ENCODE measurements around the gene ANKRD7. TPM values are rescaled to one million over a fixed set of nuclear protein-coding genes. Genes with fewer than 3 reads are reported as not detected.

Gene ANKRD7, protein sequence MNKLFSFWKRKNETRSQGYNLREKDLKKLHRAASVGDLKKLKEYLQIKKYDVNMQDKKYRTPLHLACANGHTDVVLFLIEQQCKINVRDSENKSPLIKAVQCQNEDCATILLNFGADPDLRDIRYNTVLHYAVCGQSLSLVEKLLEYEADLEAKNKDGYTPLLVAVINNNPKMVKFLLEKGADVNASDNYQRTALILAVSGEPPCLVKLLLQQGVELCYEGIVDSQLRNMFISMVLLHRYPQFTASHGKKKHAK
- 1 to 10 TPM; 3.0 to 3.7 (median 3.5) TPM for polyA plus RNA-seq (ENCODE audit: insufficient read length in 4 of 4)

DNA sequence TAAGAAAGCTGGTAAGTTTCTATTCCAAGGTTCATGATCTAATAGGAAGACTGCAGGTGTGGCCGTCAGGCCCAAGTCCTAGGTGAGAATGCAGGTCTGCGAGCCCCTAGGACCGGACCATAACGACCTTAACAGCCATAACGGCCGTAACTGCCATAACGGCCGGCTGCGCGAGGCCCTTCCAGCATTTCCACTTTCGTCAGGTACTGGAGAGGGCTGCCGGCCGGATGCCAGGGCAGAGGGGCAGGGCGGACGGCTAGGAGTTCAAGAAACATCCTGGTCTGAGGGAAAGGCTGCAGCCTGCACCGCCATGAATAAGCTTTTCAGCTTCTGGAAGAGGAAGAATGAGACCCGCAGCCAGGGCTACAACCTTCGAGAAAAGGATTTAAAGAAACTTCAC is at the start of gene ANKRD7:
ANKRD7 (plus strand) TSS at position 184 of the 400 bp plus-strand sequence; CDS start at position 311, 127 bp downstream.
- DNase-seq (ENCODE audit: low read depth in 4 of 4, low spot score in 2 of 4): no peak

DNA sequence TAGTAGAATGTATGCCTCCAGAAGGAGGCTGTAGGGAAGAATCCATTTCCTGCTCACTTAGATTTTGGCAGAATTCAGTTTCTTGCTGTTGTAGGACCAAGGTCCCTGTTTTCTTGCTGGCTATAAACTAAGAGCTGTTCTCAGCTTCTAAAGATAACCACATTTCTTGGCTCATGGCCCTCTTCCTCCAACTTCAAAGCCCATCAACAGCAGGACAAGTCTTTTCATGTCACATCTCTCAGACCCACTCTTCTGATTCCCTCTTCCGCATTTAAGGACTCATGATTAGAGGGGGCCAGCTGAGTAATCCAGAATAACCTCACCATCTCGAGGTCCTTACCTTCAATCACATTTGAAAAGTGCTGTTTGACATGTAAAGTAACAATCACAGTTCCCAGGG is 48.8 kb upstream of the ANKRD7 start:
- DNase-seq (ENCODE audit: low read depth in 4 of 4, low spot score in 2 of 4): no peak

GRCh38 chr7:118179191-118179590 is 45.3 kb upstream of the ANKRD7 start:
- DNase-seq (ENCODE audit: low read depth in 4 of 4, low spot score in 2 of 4): no peak

- DNase-seq (ENCODE audit: low read depth in 4 of 4, low spot score in 2 of 4): peak in 1 of 4 donors; percentile 27
These were observed 41.7 kb upstream of the ANKRD7 start for GRCh38 chr7:118182593-118183427.

DNA sequence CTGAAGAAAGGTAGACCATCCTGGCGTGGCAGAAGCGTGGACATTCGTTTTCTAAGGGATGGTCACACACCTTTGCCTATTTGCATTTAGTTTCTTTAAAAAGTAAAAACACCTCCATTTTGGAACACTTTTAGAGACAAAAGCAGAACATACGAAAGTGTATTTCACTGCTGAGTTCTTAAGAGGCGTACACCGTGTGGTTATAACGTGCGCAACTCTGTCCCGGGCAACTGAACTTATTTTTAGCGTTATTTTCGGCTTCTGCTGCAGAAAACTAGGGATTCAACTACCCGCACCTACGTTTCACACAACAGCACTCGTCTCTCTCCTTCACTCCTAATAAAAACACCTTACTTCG is 41.1 kb upstream of the ANKRD7 start:
- no peak for DNase-seq (ENCODE audit: low read depth in 4 of 4, low spot score in 2 of 4)

- DNase-seq (ENCODE audit: low read depth in 4 of 4, low spot score in 2 of 4): peak; percentile 95 to 98 (median 98)
These were observed 40.5 kb upstream of the ANKRD7 start, which contains the start of gene LSM8 for GRCh38 chr7:118183786-118184564. Gene LSM8, plus strand, starts transcription at chr7:118184164. Its CDS starts 60 bp downstream, at chr7:118184224.

DNA sequence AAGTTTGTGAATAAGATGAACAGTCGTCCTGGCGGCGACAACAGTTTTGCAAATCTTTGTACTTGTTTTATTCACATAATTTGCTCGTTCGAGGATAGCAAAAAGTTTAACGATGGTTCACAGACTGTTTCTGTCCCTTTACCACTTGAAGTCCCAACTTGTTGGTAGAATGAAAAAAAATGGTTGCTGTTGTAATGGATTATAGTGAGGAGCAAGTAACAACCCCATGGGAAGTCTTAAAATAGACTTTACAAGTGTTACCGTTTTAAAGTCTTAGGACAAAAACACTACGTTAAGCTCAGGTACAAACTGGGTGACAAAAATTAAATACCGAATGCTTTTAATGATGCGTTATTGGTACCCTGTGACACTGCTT is 40.0 kb upstream of the ANKRD7 start:
- peak; percentile 17 to 35 (median 26) for DNase-seq (ENCODE audit: low read depth in 4 of 4, low spot score in 2 of 4)

- DNase-seq (ENCODE audit: low read depth in 4 of 4, low spot score in 2 of 4): no peak
These were observed 39.2 kb upstream of the ANKRD7 start for GRCh38 chr7:118185163-118185860.

DNA sequence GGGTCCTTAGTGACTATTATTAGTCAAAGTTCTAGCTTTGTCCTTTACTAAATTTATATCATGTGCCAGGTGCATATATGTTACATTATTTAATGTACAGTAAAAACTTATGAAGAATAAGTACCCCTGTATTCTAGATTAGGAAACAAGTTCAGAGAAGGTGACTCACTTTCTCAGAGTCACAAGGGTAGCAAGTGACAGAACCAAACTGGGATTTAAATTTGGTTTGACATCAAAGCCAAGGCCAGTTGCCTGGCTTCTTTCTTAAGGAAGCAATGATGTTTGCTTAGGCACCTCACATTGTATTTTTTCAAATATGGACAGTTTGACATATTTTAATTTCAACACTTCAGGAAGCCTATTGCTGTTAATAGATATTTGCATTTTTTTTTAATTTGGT is 38.0 kb upstream of the ANKRD7 start:
- DNase-seq (ENCODE audit: low read depth in 4 of 4, low spot score in 2 of 4): no peak

GRCh38 chr7:118194571-118194970 is 29.9 kb upstream of the ANKRD7 start:
- no peak for DNase-seq (ENCODE audit: low read depth in 4 of 4, low spot score in 2 of 4)

- DNase-seq (ENCODE audit: low read depth in 4 of 4, low spot score in 2 of 4): peak in 2 of 4 donors; percentile 24 to 40
These were observed 28.5 kb upstream of the ANKRD7 start for GRCh38 chr7:118195837-118196474.

DNA sequence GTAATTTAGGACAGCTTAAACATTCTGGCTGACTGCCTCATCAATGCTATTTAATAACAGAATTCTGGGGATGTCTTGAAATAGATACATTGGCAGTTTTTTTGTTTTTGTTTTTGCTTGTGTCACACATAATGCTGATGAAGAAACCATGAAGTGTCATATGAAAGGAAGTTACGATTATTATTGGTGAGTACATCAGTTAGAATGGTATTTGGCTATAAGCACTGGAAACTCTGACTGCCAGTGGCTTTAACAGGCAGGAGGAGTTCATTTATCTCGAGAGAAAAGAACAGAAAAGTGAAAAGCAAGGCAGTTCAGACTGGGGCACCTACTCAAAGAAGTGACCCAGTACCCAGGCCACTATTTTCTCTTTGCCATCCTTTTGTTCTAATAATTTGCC is 22.4 kb upstream of the ANKRD7 start:
- no peak for DNase-seq (ENCODE audit: low read depth in 4 of 4, low spot score in 2 of 4)

DNA sequence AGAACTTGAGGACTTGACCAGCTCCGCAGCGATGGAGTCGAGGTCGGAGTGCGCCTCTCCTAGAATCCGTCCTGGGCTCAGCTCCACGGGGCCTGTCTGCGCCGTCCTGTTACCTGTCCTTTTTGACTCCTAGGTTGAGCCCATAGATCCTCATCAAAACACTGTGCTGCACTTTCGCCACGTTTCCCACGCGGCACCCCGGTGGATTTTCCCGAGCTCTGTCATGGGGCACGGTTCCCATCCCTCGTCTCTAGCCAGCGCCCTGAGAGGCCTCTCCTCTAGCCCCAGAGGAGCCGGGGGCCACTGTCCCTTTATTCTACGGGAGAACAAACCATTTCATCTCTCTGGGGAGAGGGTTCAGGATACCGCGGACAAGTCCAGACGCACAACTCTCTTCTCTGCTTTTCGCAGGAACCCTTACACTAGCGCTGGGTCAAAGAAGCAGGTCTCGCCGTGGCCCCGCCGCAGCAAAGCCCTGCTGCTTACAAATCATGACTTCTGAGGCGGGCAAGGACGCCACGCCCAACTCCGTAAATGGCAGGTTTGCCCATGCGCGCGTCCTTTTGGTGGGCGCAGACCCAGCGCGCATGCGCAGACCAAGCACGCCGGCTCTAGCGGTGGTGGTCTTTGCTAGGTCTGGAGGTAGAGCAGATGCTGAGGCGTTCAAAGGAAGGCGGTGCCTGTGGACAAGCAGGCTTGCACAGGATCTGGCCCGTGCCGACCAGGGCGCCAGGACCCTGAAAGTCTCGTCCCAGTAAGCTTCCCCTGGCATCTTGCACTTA is 10.3 kb upstream of the ANKRD7 start:
- DNase-seq (ENCODE audit: low read depth in 4 of 4, low spot score in 2 of 4): peak; percentile 56 to 79 (median 75)

GRCh38 chr7:118214833-118215182 is 9.7 kb upstream of the ANKRD7 start:
- DNase-seq (ENCODE audit: low read depth in 4 of 4, low spot score in 2 of 4): no peak

- no peak for DNase-seq (ENCODE audit: low read depth in 4 of 4, low spot score in 2 of 4)
These were observed 7.3 kb upstream of the ANKRD7 start for GRCh38 chr7:118217210-118217619.

DNA sequence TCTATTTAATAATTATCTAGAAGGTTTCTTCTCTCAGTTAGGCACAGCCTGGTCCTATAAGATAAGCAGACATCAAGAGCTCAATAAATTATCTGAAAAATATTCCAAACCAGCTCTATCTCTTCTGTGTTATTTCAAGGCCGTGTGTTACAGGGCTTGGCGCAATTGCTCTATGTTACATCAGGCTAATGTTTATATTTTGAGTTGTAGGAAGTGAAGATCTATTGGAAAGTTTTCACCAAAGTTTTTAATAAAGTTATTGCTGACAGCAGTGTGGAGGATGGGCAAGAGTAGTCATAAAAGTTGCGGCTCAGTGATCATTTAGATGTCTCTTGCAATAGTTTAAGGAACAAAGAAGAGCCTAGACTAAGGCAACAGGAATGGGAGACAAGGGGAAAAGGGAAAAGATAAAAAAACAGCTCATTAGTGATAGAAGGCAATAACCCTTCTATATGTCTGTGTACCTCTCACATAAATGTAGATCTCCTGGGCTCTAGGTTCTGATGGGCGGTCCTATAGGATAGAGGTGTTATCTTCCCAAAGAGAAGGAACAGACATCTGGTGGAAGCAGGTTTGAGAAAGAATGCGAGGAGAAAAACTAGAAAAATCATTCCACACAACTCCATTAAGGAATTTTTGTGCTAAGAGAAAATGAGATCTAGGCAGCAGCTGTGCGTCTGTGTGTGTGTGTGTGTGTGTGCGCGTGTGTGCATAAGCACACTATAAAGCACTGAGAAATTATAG is 5.9 kb upstream of the ANKRD7 start:
- no peak for DNase-seq (ENCODE audit: low read depth in 4 of 4, low spot score in 2 of 4)

GRCh38 chr7:118219157-118219512 is 5.4 kb upstream of the ANKRD7 start:
- DNase-seq (ENCODE audit: low read depth in 4 of 4, low spot score in 2 of 4): no peak

DNA sequence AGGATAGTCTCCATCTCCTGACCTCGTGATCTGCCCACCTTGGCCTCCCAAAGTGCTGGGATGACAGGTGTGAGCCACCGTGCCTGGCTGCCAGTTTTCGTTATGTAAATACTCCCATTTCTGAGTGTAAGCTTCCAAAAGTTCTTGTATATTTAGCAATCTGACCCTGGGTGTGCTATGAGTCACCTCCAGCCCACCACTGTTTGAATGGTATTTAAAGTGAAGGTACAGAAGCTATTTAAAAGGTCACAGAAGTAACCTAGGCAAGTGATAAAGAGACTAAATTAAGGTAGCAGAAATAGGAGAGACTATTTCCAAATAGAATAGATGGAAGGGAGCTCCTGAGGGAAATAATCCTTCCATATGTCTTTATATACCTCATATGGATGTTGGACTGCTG is 3.9 kb upstream of the ANKRD7 start:
- no peak for DNase-seq (ENCODE audit: low read depth in 4 of 4, low spot score in 2 of 4)

- no peak for DNase-seq (ENCODE audit: low read depth in 4 of 4, low spot score in 2 of 4)
These were observed 1.9 kb upstream of the ANKRD7 start for GRCh38 chr7:118222591-118222990.
